HepG2 (cell line): ENCODE measurements around the gene SLC17A3. TPM values are rescaled to one million over a fixed set of nuclear protein-coding genes. Genes with fewer than 3 reads are reported as not detected.

Source experiments
- ATAC-seq: fragments of 200-7000 bp; cut with Tn5 transposase; 3 replicates; pipeline ENCODE4 v1.9.1; 2020; ENCODE audit warnings: mild to moderate bottlenecking, moderate library complexity
- BruUV-seq: library from RNA; stranded (reverse); fragments of 400-500 nt; replicated peaks from 2 replicates; lab custom pipeline; 2021; lab: Mats Ljungman, UMichigan
- CTCF ChIA-PET: fragments of 300-600 bp; formaldehyde crosslinking; extraction: SDS; loops from one replicate; lab custom pipeline; 2021; ENCODE audit warnings: low total read pairs, inconsistent platforms, low intra/inter-chr PET ratio; lab: Yijun Ruan, JAX
- POLR2A ChIA-PET: fragments of 350-600 bp; sonication (Branson Sonifier 250); formaldehyde crosslinking; loops from one replicate; lab custom pipeline; 2020; ENCODE audit warnings: antibody characterized with exemption, inconsistent platforms; lab: Yijun Ruan, JAX
- DNase-seq: peaks from one replicate; pipeline ENCODE4 v3.0.0-alpha.2; 2015; ENCODE audit warnings: low spot score
- FAIRE-seq: peaks from 3 replicates; lab custom pipeline; 2011; peaks lifted over from hg19 to GRCh38; lab: Jason Lieb, UNC
- H2AFZ ChIP-seq: one replicate; pipeline ENCODE4 v1.6.1; 2011; ENCODE audit warnings: low read length, inconsistent platforms
- H3K27ac ChIP-seq: fragments of 300-600 bp; 3 replicates; pipeline ENCODE4 v1.8.0; 2011; ENCODE audit warnings: mixed run types, mild to moderate bottlenecking, mixed read lengths, low read length, inconsistent platforms; ENCODE audit not compliant: insufficient read depth; ENCODE audit errors: extremely low read length
- H3K27me3 ChIP-seq, 2 experiments: fragments of 200-600 bp in 1 of 2; 2 replicates in 1 of 2; 3 replicates in 1 of 2; pipeline versions ENCODE4 v1.6.0 to v1.8.0; 2011; ENCODE audit warnings: low read length in 2 of 2, mild to moderate bottlenecking in 2 of 2, moderate library complexity in 2 of 2, inconsistent platforms in 1 of 2; ENCODE audit not compliant: insufficient read depth in 2 of 2, control insufficient read depth in 1 of 2
- H3K36me3 ChIP-seq, 2 experiments: fragments of 200-600 bp in 1 of 2; replicated peaks in 1 of 2; 2 replicates in 1 of 2; 3 replicates in 1 of 2; pipeline versions ENCODE4 v1.5.1 to v1.8.0; 2011; ENCODE audit warnings: low read length in 2 of 2, inconsistent platforms in 1 of 2; ENCODE audit not compliant: insufficient read depth in 2 of 2, control insufficient read depth in 1 of 2
- H3K4me1 ChIP-seq: 2 replicates; pipeline ENCODE4 v1.5.1; 2012; ENCODE audit warnings: low read length, inconsistent platforms; ENCODE audit not compliant: insufficient read depth
- H3K4me2 ChIP-seq: 2 replicates; pipeline ENCODE4 v1.6.0; 2011; ENCODE audit warnings: low read depth, low read length, inconsistent platforms
- H3K4me3 ChIP-seq, 3 experiments: fragments of 200-600 bp in 1 of 3; sonication (generic), shearing (Covaris generic) in 1 of 3; replicated peaks in 1 of 3; 2 replicates each; pipeline ENCODE4 v1.5.1; 2011 to 2016; ENCODE audit warnings: low read length in 3 of 3, inconsistent platforms in 2 of 3, low read depth in 2 of 3, mild to moderate bottlenecking in 2 of 3, control low read depth in 1 of 3, mixed read lengths in 1 of 3; ENCODE audit not compliant: insufficient read depth in 1 of 3
- H3K79me2 ChIP-seq: one replicate; pipeline ENCODE4 v1.6.1; 2011; ENCODE audit warnings: low read length, inconsistent platforms; ENCODE audit not compliant: insufficient read depth
- H3K9ac ChIP-seq: 2 replicates; pipeline ENCODE4 v1.6.0; 2011; ENCODE audit warnings: mild to moderate bottlenecking, low read depth, low read length, inconsistent platforms; ENCODE audit not compliant: insufficient read depth
- H3K9me3 ChIP-seq: 2 replicates; pipeline ENCODE4 v1.5.1; 2012; ENCODE audit warnings: mild to moderate bottlenecking, low read length
- H4K20me1 ChIP-seq: 2 replicates; pipeline ENCODE4 v1.6.0; 2011; ENCODE audit warnings: inconsistent platforms, mild to moderate bottlenecking, low read length, moderate library complexity; ENCODE audit not compliant: insufficient read depth
- ATF7 ChIP-seq, 2 experiments: fragments of 450-650 bp in 1 of 2; sonication (generic) in 1 of 2; formaldehyde crosslinking in 1 of 2; IDR thresholded peaks; 2 replicates each; pipeline versions ENCODE4 v1.4.0 to v1.6.1; 2016 to 2020; ENCODE audit warnings: antibody characterized with exemption in 1 of 2, mild to moderate bottlenecking in 1 of 2, missing genetic modification reagents in 1 of 2
- BCL6 ChIP-seq: IDR thresholded peaks from 2 replicates; pipeline ENCODE4 v1.6.1; 2016; ENCODE audit warnings: missing genetic modification reagents, missing compliant biosample characterization
- ETV5 ChIP-seq: IDR thresholded peaks from 2 replicates; pipeline ENCODE4 v1.6.1; 2018; ENCODE audit warnings: missing biosample characterization, missing genetic modification reagents, inconsistent platforms, borderline replicate concordance
- GATA4 ChIP-seq: sonication (generic); IDR thresholded peaks from 2 replicates; pipeline ENCODE4 v1.6.1; 2016; ENCODE audit warnings: antibody characterized with exemption, low read depth, borderline replicate concordance
- MTA3 ChIP-seq: sonication (generic); formaldehyde crosslinking; IDR thresholded peaks from 2 replicates; pipeline ENCODE4 v1.4.0; 2020; ENCODE audit warnings: missing genetic modification reagents
- NCOR1 ChIP-seq: fragments of 200-600 bp; sonication (generic); IDR thresholded peaks from 2 replicates; pipeline ENCODE4 v1.7.0; 2017; ENCODE audit warnings: antibody characterized with exemption, low read length, borderline replicate concordance
- REPIN1 ChIP-seq: sonication (generic); formaldehyde crosslinking; IDR thresholded peaks from 2 replicates; pipeline ENCODE4 v1.8.0; 2022; ENCODE audit warnings: missing genetic modification reagents, low read depth, mild to moderate bottlenecking, borderline replicate concordance
- ZNF280D ChIP-seq: sonication (generic); formaldehyde crosslinking; IDR thresholded peaks from 2 replicates; pipeline ENCODE4 v1.5.1; 2020; ENCODE audit warnings: mild to moderate bottlenecking, missing genetic modification reagents
- ZNF749 ChIP-seq: sonication (generic); formaldehyde crosslinking; IDR thresholded peaks from 2 replicates; pipeline ENCODE4 v1.8.0; 2022; ENCODE audit warnings: mild to moderate bottlenecking, missing genetic modification reagents, moderate library complexity, borderline replicate concordance
- WGBS: methylation state at CpG from one replicate; pipeline ENCODE4 v1.1.6; 2017; ENCODE audit warnings: low lambda C conversion rate; 5-methylcytosine and 5-hydroxymethylcytosine counted together
- in situ Hi-C: cut with HindIII; loops from 2 replicates; pipeline ENCODE4 v1.10.0; 2017; ENCODE audit warnings: low pct_unique_long_range_greater_than_20kb; ENCODE audit not compliant: extremely low pct_ligation_motif_present
- intact Hi-C: fragments of 100-400 bp; cut with micrococcal nuclease; formaldehyde crosslinking; loops from one replicate; pipeline ENCODE4 v1.10.0; 2022; ENCODE audit not compliant: unreplicated experiment
- polyA plus RNA-seq, 8 experiments: library from polyadenylated mRNA; depleted of rRNA in 3 of 8; stranded (reverse) in 7 of 8; unstranded in 1 of 8; fragments of >200 nt; fragmentation: Illumina TruSeq in 4 of 8; extraction: Trizol in 4 of 8; gene quantifications; 2 replicates each; pipeline versions ENCODE4 v1.2.1 to v1.2.3, GENCODE V29; 2011 to 2016; ENCODE audit warnings: low read depth in 4 of 8, missing spikeins in 1 of 8, mixed read lengths in 1 of 8; ENCODE audit not compliant: insufficient read depth in 1 of 8
- total RNA-seq, 5 experiments: library from RNA; depleted of rRNA; stranded (reverse); fragments of >200 nt; fragmentation: Illumina TruSeq; extraction: Trizol; gene quantifications; 2 replicates each; pipeline ENCODE4 v1.2.3, GENCODE V29; 2016; ENCODE audit warnings: low read depth in 1 of 5
- TF ChIP-seq, protein P1 (sequence below): sonication (generic); formaldehyde crosslinking; IDR thresholded peaks from 2 replicates; pipeline ENCODE4 v1.5.1; 2020; ENCODE audit warnings: missing genetic modification reagents, mild to moderate bottlenecking, borderline replicate concordance
- TF ChIP-seq, protein P2 (sequence below): sonication (generic); formaldehyde crosslinking; conservative IDR thresholded peaks from 2 replicates; pipeline ENCODE4 v1.4.0; 2020; ENCODE audit warnings: mild to moderate bottlenecking, missing genetic modification reagents, moderate library complexity

Gene SLC17A3
- total and polyA plus RNA-seq, 2 of the 13 experiments (the other 11 are each of a cell fraction or from before 2014, with no cell fraction given) = 0.09 to 0.11 TPM

DNA sequence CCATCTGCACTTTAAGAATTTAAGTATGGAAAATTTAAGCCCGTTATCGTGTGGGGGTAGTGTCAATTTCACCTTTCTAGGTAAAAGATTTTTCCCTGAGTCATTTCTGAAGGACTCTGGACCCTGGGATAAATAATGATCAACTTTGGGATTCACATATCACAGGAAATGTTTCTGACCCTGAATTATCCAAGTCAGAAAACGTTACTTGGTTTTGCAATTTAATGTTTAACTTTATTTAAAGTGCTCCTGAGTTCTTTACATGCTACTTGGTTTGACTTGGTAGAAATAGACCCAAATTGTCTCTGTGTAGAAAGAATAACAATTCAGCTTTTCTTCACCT is 1.5 kb upstream of the SLC17A3 start (continued):
- peak; percentile 31; the same call in 1 of the 2 replicates for TF ChIP-seq NCOR1
- TF ChIP-seq, all 625 proteins: peak for 8

GRCh38 chr6:25874822-25875562 is 949 bp upstream of the SLC17A3 start:
- H3K27me3 ChIP-seq = no peaks in the 10 kb centered on the region
- ATAC-seq (peak; percentile 24; the same call in 1 of the 3 replicates), FAIRE-seq (peak; percentile 58), DNase-seq (no peak)
- no TSS peak for BruUV-seq
- POLR2A ChIA-PET = interaction anchor here (1.2 kb wide), 1 partner anchor 24 kb away, joined by 4 read pairs; no protein-coding TSS in a partner anchor
- CTCF ChIA-PET = no interaction called here
- H3K9ac ChIP-seq = no peak overlapping the region
- H3K27ac ChIP-seq = no peak overlapping the region
- H3K79me2 ChIP-seq = no peaks in the 10 kb centered on the region
- H3K36me3 ChIP-seq = no peaks in the 10 kb centered on the region
- H3K4me3 ChIP-seq = no peak overlapping the region
- H4K20me1 ChIP-seq = no peaks in the 10 kb centered on the region
- H2AFZ ChIP-seq = no peak overlapping the region
- intact Hi-C loops = no loop called here
- H3K4me2 ChIP-seq = 0 out of 2 replicates have a peak overlapping the region, but pooled peaks have one; percentile 21
- TF ChIP-seq, protein P1, sequence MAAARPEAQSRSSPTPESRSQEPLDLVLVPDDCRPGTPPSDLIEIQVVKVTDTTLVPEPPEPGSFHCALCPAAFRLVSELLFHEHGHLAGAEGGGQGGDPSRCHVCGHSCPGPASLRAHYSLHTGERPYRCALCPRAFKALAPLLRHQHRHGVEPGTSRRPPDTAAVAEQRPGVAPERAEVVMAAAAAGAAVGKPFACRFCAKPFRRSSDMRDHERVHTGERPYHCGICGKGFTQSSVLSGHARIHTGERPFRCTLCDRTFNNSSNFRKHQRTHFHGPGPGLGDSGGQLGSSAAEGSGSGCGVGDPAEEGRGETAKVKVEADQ = no peak
- TF ChIP-seq GATA4 (no peak), ZNF280D (CRISPR knock-in tag) (0 out of 2 replicates have a peak, but pooled peaks have one; percentile 22), BCL6 (CRISPR knock-in tag) (peak; percentile 84), ETV5 (CRISPR knock-in tag) (no peak), ZNF749 (CRISPR knock-in tag) (no peak), MTA3 (CRISPR knock-in tag) (no peak), REPIN1 (CRISPR knock-in tag) (no peak), ATF7 (IDR thresholded peaks at IDR 0.05) (no peak), ATF7 (CRISPR knock-in tag; IDR thresholded peaks at IDR 0.05) (no peak)
- TF ChIP-seq, protein P2, sequence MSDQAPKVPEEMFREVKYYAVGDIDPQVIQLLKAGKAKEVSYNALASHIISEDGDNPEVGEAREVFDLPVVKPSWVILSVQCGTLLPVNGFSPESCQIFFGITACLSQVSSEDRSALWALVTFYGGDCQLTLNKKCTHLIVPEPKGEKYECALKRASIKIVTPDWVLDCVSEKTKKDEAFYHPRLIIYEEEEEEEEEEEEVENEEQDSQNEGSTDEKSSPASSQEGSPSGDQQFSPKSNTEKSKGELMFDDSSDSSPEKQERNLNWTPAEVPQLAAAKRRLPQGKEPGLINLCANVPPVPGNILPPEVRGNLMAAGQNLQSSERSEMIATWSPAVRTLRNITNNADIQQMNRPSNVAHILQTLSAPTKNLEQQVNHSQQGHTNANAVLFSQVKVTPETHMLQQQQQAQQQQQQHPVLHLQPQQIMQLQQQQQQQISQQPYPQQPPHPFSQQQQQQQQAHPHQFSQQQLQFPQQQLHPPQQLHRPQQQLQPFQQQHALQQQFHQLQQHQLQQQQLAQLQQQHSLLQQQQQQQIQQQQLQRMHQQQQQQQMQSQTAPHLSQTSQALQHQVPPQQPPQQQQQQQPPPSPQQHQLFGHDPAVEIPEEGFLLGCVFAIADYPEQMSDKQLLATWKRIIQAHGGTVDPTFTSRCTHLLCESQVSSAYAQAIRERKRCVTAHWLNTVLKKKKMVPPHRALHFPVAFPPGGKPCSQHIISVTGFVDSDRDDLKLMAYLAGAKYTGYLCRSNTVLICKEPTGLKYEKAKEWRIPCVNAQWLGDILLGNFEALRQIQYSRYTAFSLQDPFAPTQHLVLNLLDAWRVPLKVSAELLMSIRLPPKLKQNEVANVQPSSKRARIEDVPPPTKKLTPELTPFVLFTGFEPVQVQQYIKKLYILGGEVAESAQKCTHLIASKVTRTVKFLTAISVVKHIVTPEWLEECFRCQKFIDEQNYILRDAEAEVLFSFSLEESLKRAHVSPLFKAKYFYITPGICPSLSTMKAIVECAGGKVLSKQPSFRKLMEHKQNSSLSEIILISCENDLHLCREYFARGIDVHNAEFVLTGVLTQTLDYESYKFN (CRISPR knock-in tag) = 0 out of 2 replicates have a peak, but pooled peaks have one; percentile 1
- H3K4me1 ChIP-seq = peaks cover 32% of the 10 kb centered on the region
- no peaks in the 10 kb centered on the region for H3K9me3 ChIP-seq
- in situ Hi-C loops = loop anchor here (25.0 kb wide), 1 partner anchor 613 kb away; no protein-coding TSS in a partner anchor
- 82% methylated on average over 3 of the region's 3 CpGs for WGBS
